Measurements from ENCODE around the gene YIPF6.
"Not testable (repeated sequence)": the region's sequence is repeated elsewhere in the genome, so short reads cannot be mapped to it uniquely, and the experiment has no call there.

YIPF6 gene

DNA sequence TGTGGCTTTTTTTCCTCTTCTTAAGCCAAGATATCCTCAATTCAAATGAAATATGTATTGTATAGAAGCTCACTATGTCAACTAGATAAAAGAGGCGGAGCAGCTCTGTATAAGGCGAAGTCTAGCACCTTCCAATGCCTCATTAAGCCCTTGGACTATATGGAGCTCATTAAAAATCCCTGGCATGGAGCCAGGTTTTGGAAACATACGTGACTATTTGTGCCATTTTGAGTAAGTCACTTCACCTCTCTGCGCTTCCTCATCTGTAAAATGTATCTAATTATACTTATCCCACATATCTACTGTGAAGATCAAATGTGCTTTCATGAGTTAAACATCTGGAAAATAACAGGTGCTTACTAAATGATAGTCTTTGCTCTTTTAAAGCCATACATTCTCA is 57.2 kb downstream of the YIPF6 start:
- Mint-ChIP-seq H3K27me3 (no peaks in the 10 kb centered on the region), H3K27ac (no peak overlapping the region), H3K4me1 (no peaks in the 10 kb centered on the region), H3K9me3 (no peaks in the 10 kb centered on the region), H3K4me3 (no peak overlapping the region)
- DNase-seq = no peak
- ATAC-seq = no peak

- H3K4me1 Mint-ChIP-seq, H3K4me3 Mint-ChIP-seq, H3K27me3 Mint-ChIP-seq, ATAC-seq, DNase-seq, H3K27ac Mint-ChIP-seq, H3K9me3 Mint-ChIP-seq: not testable (repeated sequence)
Measured at GRCh38 chrX:68557126-68557525, 58.3 kb downstream of the YIPF6 start.

DNA sequence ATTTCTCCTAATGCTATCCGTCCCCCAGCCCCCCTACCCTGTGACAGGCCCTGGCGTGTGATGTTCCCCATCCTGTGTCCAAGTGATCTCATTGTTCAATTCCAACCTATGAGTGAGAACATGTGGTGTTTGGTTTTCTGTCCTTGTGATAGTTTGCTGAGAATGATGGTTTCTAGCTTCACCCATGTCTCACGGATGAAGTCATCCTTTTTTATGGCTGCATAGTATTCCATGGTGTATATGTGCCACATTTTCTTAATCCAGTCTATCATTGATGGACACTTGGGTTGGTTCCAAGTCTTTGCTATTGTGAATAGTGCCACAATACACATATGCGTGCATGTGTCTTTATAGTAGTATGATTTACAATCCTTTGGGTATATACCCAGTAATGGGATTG is 61.1 kb downstream of the YIPF6 start:
- H3K27ac Mint-ChIP-seq, H3K27me3 Mint-ChIP-seq, H3K4me1 Mint-ChIP-seq, H3K4me3 Mint-ChIP-seq, ATAC-seq, DNase-seq: not testable (repeated sequence)
- H3K9me3 Mint-ChIP-seq = peaks cover 0 to 15% of the 10 kb centered on the region in 2 donors

- peak; percentile 79 for ATAC-seq
- Mint-ChIP-seq H3K27ac (no peak overlapping the region), H3K4me1 (peaks cover 12% of the 10 kb centered on the region), H3K27me3 (no peaks in the 10 kb centered on the region), H3K4me3 (peak overlapping the region in 1 of 2 donors; percentile 37), H3K9me3 (peaks cover 6 to 14% of the 10 kb centered on the region in 2 donors)
- peak in 1 of 2 donors; percentile 44 for DNase-seq
Measured at GRCh38 chrX:68568136-68568535, 69.3 kb downstream of the YIPF6 start.

GRCh38 chrX:68570598-68570997 is 71.7 kb downstream of the YIPF6 start:
- Mint-ChIP-seq H3K4me3 (no peak overlapping the region), H3K27ac (no peak overlapping the region), H3K9me3 (peaks cover 6 to 7% of the 10 kb centered on the region in 2 donors), H3K27me3 (no peaks in the 10 kb centered on the region), H3K4me1 (peaks cover 12% of the 10 kb centered on the region)
- ATAC-seq = no peak
- DNase-seq = no peak

GRCh38 chrX:68571292-68571609 is 72.4 kb downstream of the YIPF6 start:
- H3K4me3 Mint-ChIP-seq = no peak overlapping the region
- DNase-seq (no peak), ATAC-seq (peak; percentile 69)
- no peak overlapping the region for H3K27ac Mint-ChIP-seq
- H3K27me3 Mint-ChIP-seq = no peaks in the 10 kb centered on the region
- peaks cover 6 to 7% of the 10 kb centered on the region in 2 donors for H3K9me3 Mint-ChIP-seq
- H3K4me1 Mint-ChIP-seq = peaks cover 12% of the 10 kb centered on the region

GRCh38 chrX:68571610-68572311 is 72.9 kb downstream of the YIPF6 start:
- Mint-ChIP-seq H3K4me3 (no peak overlapping the region), H3K27ac (no peak overlapping the region), H3K9me3 (peaks cover 3 to 6% of the 10 kb centered on the region in 2 donors), H3K27me3 (no peaks in the 10 kb centered on the region), H3K4me1 (peaks cover 12% of the 10 kb centered on the region)
- peak; percentile 93 for ATAC-seq
- peak in 1 of 2 donors; percentile 18 for DNase-seq

DNA sequence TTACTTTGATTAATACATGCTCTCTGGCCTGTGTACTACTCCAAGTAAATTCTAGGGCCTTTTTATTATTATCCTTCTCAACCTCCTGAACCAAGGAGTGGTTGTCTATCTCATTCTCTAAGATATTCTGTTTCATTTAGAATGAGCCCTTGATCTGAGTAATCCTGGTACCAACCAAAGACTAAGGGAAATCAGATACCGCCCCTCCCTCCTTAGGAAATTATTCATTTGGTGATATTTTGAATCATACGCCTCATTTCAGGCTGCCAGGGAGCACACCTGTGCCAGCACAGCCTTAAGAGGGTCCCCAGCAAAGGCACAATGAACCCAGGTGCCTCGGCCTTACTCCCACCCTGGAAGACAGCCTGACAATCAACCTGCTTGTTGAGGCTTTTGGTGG is 75.4 kb downstream of the YIPF6 start:
- peaks cover 12% of the 10 kb centered on the region for H3K4me1 Mint-ChIP-seq
- H3K9me3 Mint-ChIP-seq = peaks cover 0 to 7% of the 10 kb centered on the region in 2 donors
- H3K27me3 Mint-ChIP-seq = no peaks in the 10 kb centered on the region
- no peak for DNase-seq
- H3K27ac Mint-ChIP-seq = no peak overlapping the region
- ATAC-seq = peak; percentile 29
- H3K4me3 Mint-ChIP-seq = no peak overlapping the region

GRCh38 chrX:68579810-68580209 is 81.0 kb downstream of the YIPF6 start:
- Mint-ChIP-seq H3K27ac (no peak overlapping the region), H3K4me1 (no peaks in the 10 kb centered on the region), H3K9me3 (peaks cover 0 to 7% of the 10 kb centered on the region in 2 donors), H3K4me3 (no peak overlapping the region), H3K27me3 (no peaks in the 10 kb centered on the region)
- no peak for ATAC-seq
- DNase-seq = no peak

DNA sequence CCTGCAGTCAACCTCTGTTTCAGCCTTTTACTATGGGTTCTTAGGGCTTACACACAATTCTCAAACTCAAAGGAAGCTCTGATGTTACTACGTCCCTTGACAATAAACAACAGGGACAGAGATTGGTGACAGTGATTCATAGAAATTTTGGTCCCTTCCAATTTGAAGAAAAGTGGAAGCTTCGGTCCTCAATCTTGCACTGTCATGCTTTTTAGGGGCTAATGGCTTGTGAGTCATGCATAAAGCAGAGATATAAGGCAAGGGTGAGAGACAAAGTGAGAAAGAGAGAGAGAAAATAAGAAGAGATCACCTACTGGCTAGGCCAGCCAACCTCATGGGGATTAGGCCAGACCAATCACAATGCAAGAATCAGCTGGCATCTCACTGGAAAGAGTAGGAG is 85.4 kb downstream of the YIPF6 start:
- no peak overlapping the region for H3K4me3 Mint-ChIP-seq
- no peaks in the 10 kb centered on the region for H3K4me1 Mint-ChIP-seq
- H3K27me3 Mint-ChIP-seq = no peaks in the 10 kb centered on the region
- DNase-seq = no peak
- ATAC-seq = no peak
- H3K9me3 Mint-ChIP-seq = peaks cover 4 to 12% of the 10 kb centered on the region in 2 donors
- no peak overlapping the region for H3K27ac Mint-ChIP-seq

Data from stimulated activated naive CD8-positive, alpha-beta T cell treated with anti-CD3 and anti-CD28 coated beads, Interleukin-15, amount 100 ng/mL, for 72 hours (primary cell).